Endothelial cell of umbilical vein (primary cell): ENCODE results near the gene RAI2. TPM values are rescaled to one million over a fixed set of nuclear protein-coding genes. Genes with fewer than 3 reads are reported as not detected.

Experiments
- BruUV-seq: library from RNA; stranded (reverse); fragments of 400-500 nt; replicated peaks from 2 replicates; lab custom pipeline; 2021; lab: Mats Ljungman, UMichigan
- CTCF ChIA-PET: fragments of 300-600, 350-600 bp; sonication (Branson Sonifier 250); formaldehyde crosslinking; loops from one replicate; lab custom pipeline; 2021; ENCODE audit warnings: antibody characterized with exemption, inconsistent platforms; lab: Charles Lee
- POLR2A ChIA-PET: fragments of 300-600, 350-600 bp; sonication (Branson Sonifier 250); formaldehyde crosslinking; loops from one replicate; lab custom pipeline; 2021; ENCODE audit warnings: antibody characterized with exemption, inconsistent platforms; lab: Charles Lee
- DNase-seq: peaks from one replicate; pipeline ENCODE4 v3.0.0-alpha.2; 2011; ENCODE audit warnings: low read depth, low spot score
- FAIRE-seq: peaks from 2 replicates; lab custom pipeline; 2011; peaks lifted over from hg19 to GRCh38; lab: Jason Lieb, UNC
- H2AFZ ChIP-seq: 2 replicates; pipeline ENCODE4 v1.6.0; 2012; ENCODE audit warnings: low read depth, low read length, control low read depth, inconsistent platforms
- H3K27ac ChIP-seq: 2 replicates; pipeline ENCODE4 v1.5.1; 2011; ENCODE audit warnings: low read depth, mild to moderate bottlenecking, control low read depth, low read length, moderate library complexity; ENCODE audit not compliant: insufficient read depth
- H3K27me3 ChIP-seq, 2 experiments: 2 replicates each; pipeline versions ENCODE4 v1.6.0 to v1.6.1; 2011; ENCODE audit warnings: low read length in 2 of 2, mixed read lengths in 1 of 2; ENCODE audit not compliant: control insufficient read depth in 2 of 2, insufficient read depth in 2 of 2
- H3K36me3 ChIP-seq, 2 experiments: 2 replicates in 1 of 2; 3 replicates in 1 of 2; pipeline ENCODE4 v1.5.1; 2011; ENCODE audit warnings: low read length in 2 of 2, mild to moderate bottlenecking in 1 of 2, moderate library complexity in 1 of 2; ENCODE audit not compliant: control insufficient read depth in 2 of 2, insufficient read depth in 2 of 2; ENCODE audit errors: extremely low read depth in 1 of 2
- H3K4me1 ChIP-seq: 3 replicates; pipeline ENCODE4 v1.5.1; 2011; ENCODE audit warnings: mild to moderate bottlenecking, low read length; ENCODE audit not compliant: control insufficient read depth, insufficient read depth; ENCODE audit errors: extremely low read depth
- H3K4me2 ChIP-seq: 2 replicates; pipeline ENCODE4 v1.6.1; 2011; ENCODE audit warnings: low read length, control low read depth, mixed read lengths; ENCODE audit not compliant: insufficient read depth
- H3K4me3 ChIP-seq, 3 experiments: fragments of 200-600 bp in 1 of 3; sonication (generic), shearing (Covaris generic) in 1 of 3; replicated peaks in 1 of 3; 2 replicates each; pipeline ENCODE4 v1.5.1; 2011 to 2016; ENCODE audit warnings: control low read depth in 3 of 3, low read length in 3 of 3, mild to moderate bottlenecking in 2 of 3, inconsistent platforms in 1 of 3, low read depth in 1 of 3, moderate library complexity in 1 of 3; ENCODE audit not compliant: insufficient read depth in 1 of 3
- H3K79me2 ChIP-seq: 2 replicates; pipeline ENCODE4 v1.6.0; 2012; ENCODE audit warnings: low read length, inconsistent platforms; ENCODE audit not compliant: control insufficient read depth, insufficient read depth
- H3K9ac ChIP-seq: replicated peaks from 2 replicates; pipeline ENCODE3; 2011; ENCODE audit warnings: low read length, control low read depth; ENCODE audit not compliant: insufficient read depth; ENCODE audit errors: extremely low read depth
- H3K9me1 ChIP-seq: replicated peaks from 3 replicates; pipeline ENCODE4 v1.6.0; 2011; ENCODE audit warnings: mild to moderate bottlenecking, low read length; ENCODE audit not compliant: control insufficient read depth, insufficient read depth; ENCODE audit errors: extremely low read depth
- H3K9me3 ChIP-seq: replicated peaks from 2 replicates; pipeline ENCODE4 v1.5.1; 2012; ENCODE audit warnings: low read length, inconsistent platforms; ENCODE audit not compliant: control insufficient read depth, insufficient read depth
- H4K20me1 ChIP-seq: replicated peaks from 2 replicates; pipeline ENCODE3; 2011; ENCODE audit warnings: mild to moderate bottlenecking, low read length; ENCODE audit not compliant: control insufficient read depth, insufficient read depth; ENCODE audit errors: extremely low read depth
- CTCF ChIP-seq, 2 donors: IDR thresholded peaks; 1 replicate in 1 of 2; 2 replicates in 1 of 2; pipeline ENCODE4 v1.5.1; 2011; ENCODE audit warnings: low read length in 2 of 2, mild to moderate bottlenecking in 2 of 2, moderate library complexity in 2 of 2, control low read depth in 1 of 2, inconsistent platforms in 1 of 2, low read depth in 1 of 2; ENCODE audit not compliant: insufficient read depth in 1 of 2; ENCODE audit errors: extremely low read depth in 1 of 2
- EZH2 ChIP-seq: IDR thresholded peaks from 2 replicates; pipeline ENCODE4 v1.6.1; 2012; ENCODE audit warnings: borderline replicate concordance, low read depth, mild to moderate bottlenecking, moderate library complexity, low read length, inconsistent platforms; ENCODE audit not compliant: severe bottlenecking
- FOS ChIP-seq: IDR thresholded peaks from 2 replicates; pipeline ENCODE4 v1.6.1; 2011; ENCODE audit warnings: mild to moderate bottlenecking, low read length, moderate library complexity, borderline replicate concordance; ENCODE audit not compliant: insufficient read depth
- GATA2 ChIP-seq: IDR thresholded peaks from 2 replicates; pipeline ENCODE4 v1.7.0; 2011; ENCODE audit warnings: low read depth, mild to moderate bottlenecking, moderate library complexity, mixed read lengths, low read length; ENCODE audit not compliant: insufficient read length, insufficient read depth
- JUN ChIP-seq: IDR thresholded peaks from 2 replicates; pipeline ENCODE4 v1.6.1; 2011; ENCODE audit warnings: borderline replicate concordance, low read depth; ENCODE audit not compliant: insufficient read length, insufficient read depth
- MAX ChIP-seq: IDR thresholded peaks from 2 replicates; pipeline ENCODE4 v1.6.1; 2011; ENCODE audit not compliant: insufficient read depth, insufficient read length
- MYC ChIP-seq: IDR thresholded peaks from one replicate; pipeline ENCODE4 v1.6.1; 2011; ENCODE audit warnings: mild to moderate bottlenecking, low read depth, low read length
- POLR2A ChIP-seq: IDR thresholded peaks from 2 replicates; pipeline ENCODE4 v1.6.1; 2012; ENCODE audit warnings: low read depth, mild to moderate bottlenecking, control low read depth, low read length
- POLR2AphosphoS5 ChIP-seq: IDR thresholded peaks from 2 replicates; pipeline ENCODE4 v1.6.1; 2012; ENCODE audit warnings: low read depth, mild to moderate bottlenecking, control low read depth, low read length, moderate library complexity; ENCODE audit not compliant: insufficient read depth
- dilution Hi-C: fragments of 300-500 bp; cut with MboI; formaldehyde crosslinking; loops from one replicate; pipeline ENCODE4 v1.15.0; 2019; ENCODE audit warnings: low sequenced_read_pairs; ENCODE audit not compliant: extremely low pct_ligation_motif_present
- intact Hi-C: fragments of 100-400 bp; cut with micrococcal nuclease; formaldehyde crosslinking; loops from one replicate; pipeline ENCODE4 v1.10.0; 2022
- polyA plus RNA-seq, 4 experiments: library from polyadenylated mRNA; depleted of rRNA in 3 of 4; stranded (reverse) in 3 of 4; unstranded in 1 of 4; fragments of >200 nt; gene quantifications; 2 replicates each; pipeline versions ENCODE4 v1.2.1 to v1.2.3, GENCODE V29; 2011 to 2012; ENCODE audit warnings: missing spikeins in 1 of 4
- total RNA-seq: library from RNA; stranded (reverse); gene quantifications from 2 replicates; pipeline ENCODE4 v1.2.3, GENCODE V29; 2021

RAI2 gene
- total and polyA plus RNA-seq, 2 donors (not counting 3 experiments of a cell fraction or from before 2014, with no cell fraction given), result 0.19 to 0.91 TPM

- no peak overlapping the region for H3K4me2 ChIP-seq
- H3K4me1 ChIP-seq, result no peaks in the 10 kb centered on the region
- no peaks in the 10 kb centered on the region for H4K20me1 ChIP-seq
- H3K27ac ChIP-seq, result no peak overlapping the region
- H2AFZ ChIP-seq, result no peak overlapping the region
- no peak overlapping the region for H3K9ac ChIP-seq
- no peak for DNase-seq
- no peaks in the 10 kb centered on the region for H3K9me3 ChIP-seq
- dilution Hi-C loops (no loop called here), intact Hi-C loops (no loop called here)
- H3K9me1 ChIP-seq, result no peaks in the 10 kb centered on the region
- peak; percentile 12 for FAIRE-seq
- no peak overlapping the region for H3K4me3 ChIP-seq
- ChIA-PET CTCF (no interaction called here), POLR2A (no interaction called here)
- TF ChIP-seq CTCF (IDR thresholded peaks at IDR 0.05; ENCODE audit: extremely low read depth in 1 of 2, insufficient read depth in 1 of 2, low read depth in 1 of 2, low read length in 2 of 2), result no peak
- no peak for TF ChIP-seq FOS
- TF ChIP-seq POLR2A, result no peak
- TF ChIP-seq GATA2, result no peak
- no peak for TF ChIP-seq EZH2
- TF ChIP-seq JUN, result no peak
- TF ChIP-seq POLR2AphosphoS5, result no peak
- no peak for TF ChIP-seq MYC
- no peak for TF ChIP-seq MAX
- no TSS peak for BruUV-seq
- H3K36me3 ChIP-seq, result no peaks in the 10 kb centered on the region
- H3K79me2 ChIP-seq, result no peaks in the 10 kb centered on the region
- H3K27me3 ChIP-seq, result no peaks in the 10 kb centered on the region
These were observed 51.8 kb downstream of the RAI2 start for GRCh38 chrX:17809273-17809672.
